Mesodermal cell (in vitro differentiated cells): Measurements from ENCODE around the gene CCT7.

ENCODE experiments used
- H3K27ac ChIP-seq: 2 replicates; pipeline ENCODE4 v1.7.0; 2013; ENCODE audit warnings: mild to moderate bottlenecking, low read depth, low read length, moderate library complexity; ENCODE audit not compliant: severe bottlenecking
- H3K36me3 ChIP-seq: 2 replicates; pipeline ENCODE4 v1.7.1; 2013; ENCODE audit warnings: mild to moderate bottlenecking, low read length, moderate library complexity; ENCODE audit not compliant: control insufficient read depth, insufficient read depth
- H3K4me1 ChIP-seq: one replicate; pipeline ENCODE4 v1.7.1; 2013; ENCODE audit warnings: mild to moderate bottlenecking, low read length; ENCODE audit not compliant: insufficient read depth, control insufficient read depth, poor library complexity, severe bottlenecking
- H3K4me3 ChIP-seq: 2 replicates; pipeline ENCODE4 v1.7.0; 2013; ENCODE audit warnings: low read length, control low read depth, mild to moderate bottlenecking; ENCODE audit not compliant: insufficient read depth, poor library complexity, severe bottlenecking; ENCODE audit errors: extremely low read depth
- H3K9me3 ChIP-seq: 2 replicates; pipeline ENCODE4 v1.7.1; 2013; ENCODE audit warnings: mild to moderate bottlenecking, low read length, moderate library complexity; ENCODE audit not compliant: control insufficient read depth
- WGBS, 2 experiments: methylation state at CpG; one replicate each; pipeline ENCODE4 v1.1.5; 2013; ENCODE audit warnings: missing lambda C conversion rate in 2 of 2; ENCODE audit not compliant: insufficient coverage in 2 of 2; 5-methylcytosine and 5-hydroxymethylcytosine counted together

CCT7 gene

DNA sequence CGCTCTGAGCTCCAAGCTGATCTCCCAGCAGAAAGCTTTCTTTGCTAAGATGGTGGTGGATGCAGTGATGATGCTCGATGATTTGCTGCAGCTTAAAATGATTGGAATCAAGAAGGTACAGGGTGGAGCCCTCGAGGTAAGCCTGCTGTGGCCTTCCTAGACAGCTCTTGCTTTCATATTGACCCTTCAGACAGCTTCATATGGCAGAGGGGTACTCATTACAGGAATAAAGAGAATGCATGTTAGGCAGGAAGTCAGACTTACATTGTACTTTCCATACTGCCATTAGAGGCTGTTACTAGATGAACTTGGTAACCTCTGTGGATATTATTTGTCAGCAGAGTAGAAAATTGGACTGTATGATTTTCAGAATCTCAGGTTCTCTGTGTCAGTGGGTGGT is 10.5 kb downstream of the CCT7 start:
- Histone ChIP-seq H3K36me3 (peaks cover 95% of the 10 kb centered on the region), H3K4me1 (peaks cover 3% of the 10 kb centered on the region), H3K4me3 (no peak overlapping the region), H3K27ac (no peak overlapping the region), H3K9me3 (no peaks in the 10 kb centered on the region)
- WGBS, 2 experiments = 83 to 95% methylated on average over 2 to 3 of the region's 3 CpGs

DNA sequence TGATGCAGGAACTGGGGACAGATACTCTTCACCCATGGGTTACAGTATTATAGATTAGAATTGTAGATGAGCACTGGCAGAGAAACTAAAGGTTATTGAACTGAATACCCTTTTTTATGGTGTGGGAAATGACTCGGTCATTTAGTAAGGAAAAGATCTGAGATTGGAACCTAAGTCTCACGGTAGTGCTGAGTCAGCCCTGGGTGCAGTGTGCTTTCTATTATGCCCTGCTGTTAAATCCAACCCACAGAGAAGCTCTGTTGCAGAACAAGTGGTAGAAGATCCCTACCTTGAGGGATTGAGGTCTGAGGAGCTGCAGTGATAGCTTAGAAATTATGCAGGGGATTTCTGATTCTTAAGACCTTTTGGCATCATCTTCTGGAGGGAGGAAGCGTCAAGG is 12.7 kb downstream of the CCT7 start:
- Histone ChIP-seq H3K4me1 (peaks cover 3% of the 10 kb centered on the region), H3K36me3 (peaks cover 94% of the 10 kb centered on the region)
- 91 to 95% methylated on average over 3 of the region's 3 CpGs for WGBS, 2 experiments

DNA sequence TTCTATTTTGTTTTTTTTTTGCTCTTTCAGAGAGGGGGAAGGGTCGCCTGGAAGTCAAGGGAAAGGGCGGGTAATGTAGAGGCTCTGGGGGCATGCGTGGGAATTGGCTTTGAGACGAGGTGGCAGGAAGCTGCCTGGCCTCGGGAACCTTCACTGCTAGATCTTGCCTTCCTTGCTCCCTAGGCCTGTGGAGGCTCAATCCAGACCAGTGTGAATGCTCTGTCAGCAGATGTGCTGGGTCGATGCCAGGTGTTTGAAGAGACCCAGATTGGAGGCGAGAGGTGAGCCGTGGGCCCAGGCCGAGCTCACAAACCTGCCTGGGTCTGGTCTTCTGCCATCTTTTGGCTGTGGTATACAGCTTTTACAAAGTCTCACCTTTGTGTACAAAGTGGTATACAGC is 15.5 kb downstream of the CCT7 start:
- Histone ChIP-seq H3K9me3 (no peaks in the 10 kb centered on the region), H3K27ac (no peak overlapping the region), H3K4me3 (no peak overlapping the region), H3K36me3 (peaks cover 98% of the 10 kb centered on the region), H3K4me1 (no peaks in the 10 kb centered on the region)
- WGBS, 2 experiments = 89 to 92% methylated on average over 8 to 9 of the region's 9 CpGs

More for the DNA sequence above, 12.7 kb downstream of the CCT7 start:
- Histone ChIP-seq H3K9me3 (no peaks in the 10 kb centered on the region), H3K27ac (no peak overlapping the region), H3K4me3 (no peak overlapping the region)

DNA sequence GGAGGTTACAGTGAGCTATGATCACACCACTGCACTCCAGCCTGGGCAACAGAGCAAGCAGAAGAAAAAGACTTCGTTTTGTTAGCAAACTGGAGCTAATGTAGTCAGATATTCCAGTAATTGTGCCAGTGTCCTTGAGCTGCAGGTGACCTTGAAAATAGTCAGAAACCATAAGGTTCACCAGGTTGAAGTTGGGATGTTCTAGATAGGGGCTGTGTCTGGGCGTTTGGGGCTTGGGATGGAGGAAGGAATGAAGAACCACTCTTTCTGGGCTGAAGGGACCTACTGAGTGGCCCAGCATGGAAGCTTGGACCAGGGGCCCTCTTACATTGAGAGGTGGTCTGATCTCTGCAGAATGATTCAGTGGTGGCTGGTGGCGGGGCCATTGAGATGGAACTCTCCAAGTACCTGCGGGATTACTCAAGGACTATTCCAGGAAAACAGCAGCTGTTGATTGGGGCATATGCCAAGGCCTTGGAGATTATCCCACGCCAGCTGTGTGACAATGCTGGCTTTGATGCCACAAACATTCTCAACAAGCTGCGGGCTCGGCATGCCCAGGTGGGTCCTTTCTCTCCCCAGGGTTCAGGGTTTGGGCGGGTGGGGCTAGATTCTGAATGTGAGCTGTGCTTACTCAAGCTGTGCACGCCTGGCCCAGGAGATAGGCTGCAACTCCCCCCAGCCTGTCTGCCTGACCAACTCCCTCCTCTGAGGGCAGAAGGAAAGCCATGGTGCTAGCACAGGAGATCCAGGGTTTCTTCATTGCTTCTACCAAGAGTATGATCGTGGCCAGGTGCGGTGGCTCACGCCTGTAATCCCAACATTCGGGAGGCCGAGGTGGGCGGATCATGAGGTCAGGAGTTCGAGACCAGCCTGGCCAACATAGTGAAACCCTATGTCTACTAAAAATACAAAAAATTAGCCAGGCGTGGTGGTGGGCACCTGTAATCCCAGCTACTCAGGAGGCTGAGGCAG is 17.1 kb downstream of the CCT7 start:
- Histone ChIP-seq H3K27ac (no peak overlapping the region), H3K4me3 (no peak overlapping the region), H3K36me3 (peaks cover 90% of the 10 kb centered on the region), H3K4me1 (no peaks in the 10 kb centered on the region), H3K9me3 (no peaks in the 10 kb centered on the region)
- 95 to 96% methylated on average over 12 to 16 of the region's 17 CpGs for WGBS, 2 experiments

DNA sequence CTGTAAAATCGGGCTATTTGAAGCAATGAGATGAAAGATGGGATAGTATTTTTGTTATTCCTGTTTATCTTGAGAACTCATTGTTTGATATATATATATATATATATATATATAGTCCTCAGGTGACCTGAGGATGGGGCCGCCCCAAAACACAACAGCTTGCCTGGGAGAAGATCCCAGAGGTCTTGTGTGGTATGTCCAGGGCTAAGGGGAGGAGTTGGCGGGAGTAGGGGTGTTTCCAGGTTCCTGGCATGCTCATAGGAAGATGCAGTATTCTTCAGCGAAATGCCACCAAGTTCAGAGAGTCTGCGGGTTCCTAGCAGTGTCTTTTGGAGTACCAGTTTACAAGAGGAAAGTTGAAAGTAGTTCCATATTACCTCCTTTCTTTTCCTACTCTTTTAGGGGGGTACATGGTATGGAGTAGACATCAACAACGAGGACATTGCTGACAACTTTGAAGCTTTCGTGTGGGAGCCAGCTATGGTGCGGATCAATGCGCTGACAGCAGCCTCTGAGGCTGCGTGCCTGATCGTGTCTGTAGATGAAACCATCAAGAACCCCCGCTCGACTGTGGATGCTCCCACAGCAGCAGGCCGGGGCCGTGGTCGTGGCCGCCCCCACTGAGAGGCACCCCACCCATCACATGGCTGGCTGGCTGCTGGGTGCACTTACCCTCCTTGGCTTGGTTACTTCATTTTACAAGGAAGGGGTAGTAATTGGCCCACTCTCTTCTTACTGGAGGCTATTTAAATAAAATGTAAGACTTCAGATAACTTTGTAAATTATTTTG is 18.3 kb downstream of the CCT7 start:
- WGBS, 2 experiments = 96 to 98% methylated on average over 12 to 13 of the region's 17 CpGs
- Histone ChIP-seq H3K9me3 (no peaks in the 10 kb centered on the region), H3K36me3 (peaks cover 78% of the 10 kb centered on the region)

DNA sequence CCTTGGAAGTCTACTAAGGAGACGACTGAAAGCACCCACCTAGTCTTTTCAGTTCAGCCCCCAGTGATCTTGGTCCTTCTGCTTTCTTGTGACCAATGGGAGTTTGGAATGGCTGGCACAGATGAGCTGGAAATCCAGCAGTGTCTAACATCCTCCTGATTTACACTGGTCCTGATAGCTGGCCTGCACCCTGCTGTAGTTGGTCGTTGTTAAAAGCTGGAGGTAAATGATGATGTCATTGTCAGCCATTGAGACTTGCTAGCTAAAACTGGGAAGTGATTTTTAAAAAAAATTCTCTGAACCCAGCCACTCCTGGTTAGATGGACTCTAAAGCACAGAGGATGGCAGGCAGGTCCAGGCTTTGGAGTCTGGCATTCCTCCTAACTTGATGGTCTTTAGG is 19.3 kb downstream of the CCT7 start:
- H3K36me3 ChIP-seq = peaks cover 68% of the 10 kb centered on the region
- no peaks in the 10 kb centered on the region for H3K4me1 ChIP-seq
- H3K27ac ChIP-seq = no peak overlapping the region
- 93 to 100% methylated on average over 1 to 2 of the region's 2 CpGs for WGBS, 2 experiments
- H3K9me3 ChIP-seq = no peaks in the 10 kb centered on the region
- H3K4me3 ChIP-seq = no peak overlapping the region

More for the DNA sequence above, 18.3 kb downstream of the CCT7 start:
- H3K4me1 ChIP-seq = no peaks in the 10 kb centered on the region
- H3K4me3 ChIP-seq = no peak overlapping the region
- no peak overlapping the region for H3K27ac ChIP-seq

DNA sequence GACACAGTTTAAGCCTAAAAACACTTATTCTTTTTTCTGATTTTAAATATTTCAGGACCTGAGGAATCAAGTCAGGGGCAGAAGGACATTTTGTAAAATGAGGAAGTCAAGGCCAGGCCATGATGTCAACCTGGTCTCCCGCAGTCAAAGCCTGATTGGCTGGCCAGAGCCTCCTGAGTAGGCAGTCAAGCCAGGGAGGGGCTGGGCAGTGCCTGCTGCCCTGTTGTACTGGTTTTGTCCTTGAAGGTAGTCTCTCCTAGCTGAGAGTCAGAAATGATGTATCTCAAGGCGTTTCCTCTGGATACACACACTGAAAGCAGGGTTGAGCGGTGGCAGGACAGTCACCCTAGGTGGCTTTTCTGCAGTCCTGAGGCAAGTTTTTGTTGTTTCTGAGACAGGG is 19.8 kb downstream of the CCT7 start:
- H3K4me1 ChIP-seq = no peaks in the 10 kb centered on the region
- no peak overlapping the region for H3K4me3 ChIP-seq
- H3K36me3 ChIP-seq = peaks cover 63% of the 10 kb centered on the region
- H3K9me3 ChIP-seq = no peaks in the 10 kb centered on the region
- H3K27ac ChIP-seq = no peak overlapping the region
- WGBS, 2 experiments = 90 to 93% methylated on average over 3 of the region's 3 CpGs

DNA sequence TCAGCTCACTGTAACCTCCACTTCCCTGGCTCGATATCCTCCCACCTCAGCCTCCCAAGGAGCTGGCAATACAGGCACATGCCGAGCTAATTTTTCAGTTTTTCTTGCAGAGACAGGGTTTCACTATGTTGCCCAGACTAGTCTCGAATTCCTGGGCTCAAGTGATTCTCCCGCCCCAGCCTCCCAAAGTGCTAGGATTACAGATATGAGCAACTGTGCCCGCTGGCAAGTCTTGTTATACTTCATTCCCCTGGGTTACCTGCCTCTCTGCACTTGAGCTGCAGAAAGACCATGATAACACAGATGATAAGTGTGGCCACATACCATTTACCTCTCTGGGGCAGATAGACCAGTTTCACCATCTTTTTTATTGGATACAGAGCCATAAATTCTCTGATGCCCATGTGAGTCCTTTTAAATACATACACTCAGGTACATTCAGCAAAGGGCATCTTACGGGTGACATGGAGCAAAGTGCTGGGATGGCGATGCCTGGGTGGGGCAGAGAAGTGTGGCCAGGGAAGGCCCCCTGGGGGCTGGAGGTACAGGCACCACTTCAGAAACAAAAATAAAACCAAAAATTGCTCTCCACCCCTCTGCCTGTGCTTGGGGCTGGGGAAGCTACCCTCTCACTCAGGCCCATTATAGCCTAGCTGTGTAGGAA is 20.4 kb downstream of the CCT7 start:
- Histone ChIP-seq H3K36me3 (peaks cover 57% of the 10 kb centered on the region), H3K4me1 (no peaks in the 10 kb centered on the region), H3K27ac (no peak overlapping the region), H3K4me3 (no peak overlapping the region), H3K9me3 (no peaks in the 10 kb centered on the region)
- 93 to 94% methylated on average over 5 of the region's 7 CpGs for WGBS, 2 experiments

DNA sequence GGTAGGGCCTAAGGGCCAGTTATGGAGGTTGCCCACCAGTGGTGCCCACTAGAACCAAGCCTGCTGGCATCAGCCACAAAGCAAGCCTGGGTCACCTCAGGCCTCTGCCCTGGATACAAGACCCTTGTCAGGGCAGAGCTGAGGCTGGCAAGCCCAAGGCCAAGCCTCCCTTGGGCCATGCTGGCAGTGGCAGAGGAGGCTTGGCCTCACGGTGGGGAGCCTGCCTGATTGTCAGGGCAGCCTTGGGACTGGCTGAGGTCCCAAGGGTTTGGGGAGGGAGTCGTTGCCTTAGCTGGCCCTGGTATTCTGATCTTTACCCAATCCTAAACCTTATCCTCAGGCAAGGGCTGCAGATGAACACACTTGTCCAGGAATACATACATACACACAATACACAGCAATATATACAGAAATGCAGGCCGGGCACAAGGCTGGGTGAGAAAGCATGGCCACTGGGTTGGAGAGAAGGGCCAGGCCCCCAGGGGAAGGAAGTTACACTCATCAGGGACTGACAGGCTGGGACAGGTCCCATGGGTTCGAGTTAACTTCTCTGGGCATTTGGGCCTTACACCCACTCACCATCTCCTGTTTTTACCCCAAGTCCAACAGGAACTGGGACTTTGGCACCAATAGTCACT is 21.0 kb downstream of the CCT7 start:
- H3K27ac ChIP-seq = no peak overlapping the region
- no peaks in the 10 kb centered on the region for H3K4me1 ChIP-seq
- H3K36me3 ChIP-seq = peaks cover 51% of the 10 kb centered on the region
- no peak overlapping the region for H3K4me3 ChIP-seq
- 83 to 90% methylated on average over 2 of the region's 4 CpGs for WGBS, 2 experiments
- no peaks in the 10 kb centered on the region for H3K9me3 ChIP-seq

GRCh38 chr2:73255907-73256617 is 22.0 kb downstream of the CCT7 start:
- H3K36me3 ChIP-seq = peaks cover 42% of the 10 kb centered on the region
- H3K9me3 ChIP-seq = no peaks in the 10 kb centered on the region
- 71 to 72% methylated on average over 1 to 2 of the region's 5 CpGs for WGBS, 2 experiments
- H3K27ac ChIP-seq = no peak overlapping the region
- H3K4me1 ChIP-seq = no peaks in the 10 kb centered on the region
- no peak overlapping the region for H3K4me3 ChIP-seq
